ENCODE data around the gene TEKT5.

- TF ChIP-seq CTCF (conservative IDR thresholded peaks at IDR 0.05) (no peak), EZH2 (IDR thresholded peaks at IDR 0.05; ENCODE audit: low read depth) (no peak)
Observed at GRCh38 chr16:10623059-10623458, 71.7 kb downstream of the TEKT5 start.

Data from PC-9 (cell line).